Measurements from ENCODE around the gene ZSCAN2. TPM values are rescaled to one million over a fixed set of nuclear protein-coding genes. Genes with fewer than 3 reads are reported as not detected.

ZSCAN2 gene
- total and polyA plus RNA-seq, 9 donors = 5.6 to 13.3 (median 8.2) TPM

DNA sequence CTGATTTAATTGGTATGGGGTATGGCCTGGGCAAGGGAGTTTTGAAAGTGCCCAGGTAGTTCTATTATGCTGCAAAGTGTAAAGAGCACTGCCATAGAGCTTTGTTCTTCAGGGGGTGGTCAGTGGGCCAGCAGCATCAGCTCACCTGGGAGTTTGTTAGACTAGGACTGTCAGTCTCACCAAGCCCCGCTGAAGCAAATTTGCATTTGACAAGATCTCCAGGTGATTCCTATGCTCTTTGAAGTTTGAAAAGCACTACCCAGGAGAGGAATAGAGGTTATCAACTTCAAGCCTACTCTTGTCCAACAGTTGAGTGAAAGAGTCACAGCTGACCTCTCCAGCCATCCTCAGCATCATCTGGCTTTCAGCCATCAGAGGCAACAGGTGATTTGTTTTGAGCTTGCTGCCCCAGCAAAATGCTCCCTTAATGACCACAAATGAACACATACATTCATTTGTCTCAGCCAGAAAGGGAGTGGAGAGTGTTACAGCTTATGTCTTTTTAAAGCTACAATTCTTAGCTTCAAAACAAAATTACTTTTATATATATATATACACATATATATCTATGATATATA lies 8.0 kb downstream of the ZSCAN2 start:
- no peaks in the 10 kb centered on the region for H3K9me3 ChIP-seq
- intact Hi-C loops (cut with DNase I) = loop anchor here in 1 of 4 donors (10.0 kb wide), 1 partner anchor 46 kb away; the partner anchor contains the start of genes NMB and WDR73
- H3K27me3 ChIP-seq = no peaks in the 10 kb centered on the region
- no peak for DNase-seq
- no peaks in the 10 kb centered on the region for H3K4me1 ChIP-seq (ENCODE audit: insufficient read depth)
- no peak for TF ChIP-seq POLR2A (IDR thresholded peaks at IDR 0.05)
- no peak for TF ChIP-seq EP300 (IDR thresholded peaks at IDR 0.05)
- TF ChIP-seq, protein P1, sequence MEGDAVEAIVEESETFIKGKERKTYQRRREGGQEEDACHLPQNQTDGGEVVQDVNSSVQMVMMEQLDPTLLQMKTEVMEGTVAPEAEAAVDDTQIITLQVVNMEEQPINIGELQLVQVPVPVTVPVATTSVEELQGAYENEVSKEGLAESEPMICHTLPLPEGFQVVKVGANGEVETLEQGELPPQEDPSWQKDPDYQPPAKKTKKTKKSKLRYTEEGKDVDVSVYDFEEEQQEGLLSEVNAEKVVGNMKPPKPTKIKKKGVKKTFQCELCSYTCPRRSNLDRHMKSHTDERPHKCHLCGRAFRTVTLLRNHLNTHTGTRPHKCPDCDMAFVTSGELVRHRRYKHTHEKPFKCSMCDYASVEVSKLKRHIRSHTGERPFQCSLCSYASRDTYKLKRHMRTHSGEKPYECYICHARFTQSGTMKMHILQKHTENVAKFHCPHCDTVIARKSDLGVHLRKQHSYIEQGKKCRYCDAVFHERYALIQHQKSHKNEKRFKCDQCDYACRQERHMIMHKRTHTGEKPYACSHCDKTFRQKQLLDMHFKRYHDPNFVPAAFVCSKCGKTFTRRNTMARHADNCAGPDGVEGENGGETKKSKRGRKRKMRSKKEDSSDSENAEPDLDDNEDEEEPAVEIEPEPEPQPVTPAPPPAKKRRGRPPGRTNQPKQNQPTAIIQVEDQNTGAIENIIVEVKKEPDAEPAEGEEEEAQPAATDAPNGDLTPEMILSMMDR (IDR thresholded peaks at IDR 0.05) = no peak
- no peaks in the 10 kb centered on the region for H3K36me3 ChIP-seq
- H3K4me3 ChIP-seq = no peak overlapping the region
- H3K27ac ChIP-seq = no peak overlapping the region
- 45 to 53% (median 46%) methylated on average over 1 of the region's 1 CpG for WGBS, 3 donors

DNA sequence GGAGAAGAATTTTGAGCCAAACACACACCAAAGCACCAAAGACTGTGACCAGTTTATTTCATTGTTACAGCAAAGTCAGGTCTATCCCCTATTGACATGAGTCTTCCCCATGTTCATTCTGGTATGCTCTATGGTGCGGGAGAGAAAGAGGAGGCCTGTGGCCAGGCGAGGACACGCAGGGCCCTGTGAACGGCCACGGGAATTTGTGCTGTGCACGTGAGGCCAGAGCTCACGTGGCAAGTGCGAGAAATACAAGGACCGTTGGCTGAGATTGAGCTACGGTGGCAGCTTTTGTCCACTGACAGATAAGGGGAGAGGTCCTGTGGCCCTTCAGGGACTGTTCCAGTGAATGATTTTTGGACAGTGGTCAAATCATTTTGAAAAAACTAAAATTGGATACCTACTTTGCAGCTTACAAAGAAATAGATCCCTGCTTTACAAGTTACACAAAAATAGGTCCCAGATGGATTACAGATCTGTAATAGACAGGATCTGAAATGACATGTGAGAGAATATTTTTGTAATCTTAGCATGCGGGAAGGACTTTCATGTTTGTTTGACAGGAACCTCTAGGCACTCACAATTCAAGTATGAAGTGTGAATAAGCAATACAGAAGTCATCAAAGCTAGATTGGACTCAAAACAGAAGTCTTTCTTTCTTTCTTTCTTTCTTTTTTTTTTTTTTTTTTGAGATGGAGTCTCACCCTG lies 9.2 kb downstream of the ZSCAN2 start:
- intact Hi-C loops (cut with DNase I) = loop anchor here in 1 of 4 donors (10.0 kb wide), 1 partner anchor 45 kb away; the partner anchor contains the start of genes NMB and WDR73
- H3K27me3 ChIP-seq = no peaks in the 10 kb centered on the region
- no peak overlapping the region for H3K4me3 ChIP-seq
- H3K36me3 ChIP-seq = no peaks in the 10 kb centered on the region
- TF ChIP-seq, protein P1 (IDR thresholded peaks at IDR 0.05) = no peak
- TF ChIP-seq EP300 (IDR thresholded peaks at IDR 0.05) = no peak
- TF ChIP-seq POLR2A (IDR thresholded peaks at IDR 0.05) = no peak
- 86 to 89% (median 87%) methylated on average over 11 of the region's 11 CpGs for WGBS, 3 donors
- peak in 1 of 5 donors; percentile 10 for DNase-seq
- no peaks in the 10 kb centered on the region for H3K9me3 ChIP-seq
- H3K27ac ChIP-seq = no peak overlapping the region
- H3K4me1 ChIP-seq (ENCODE audit: insufficient read depth) = no peaks in the 10 kb centered on the region

DNA sequence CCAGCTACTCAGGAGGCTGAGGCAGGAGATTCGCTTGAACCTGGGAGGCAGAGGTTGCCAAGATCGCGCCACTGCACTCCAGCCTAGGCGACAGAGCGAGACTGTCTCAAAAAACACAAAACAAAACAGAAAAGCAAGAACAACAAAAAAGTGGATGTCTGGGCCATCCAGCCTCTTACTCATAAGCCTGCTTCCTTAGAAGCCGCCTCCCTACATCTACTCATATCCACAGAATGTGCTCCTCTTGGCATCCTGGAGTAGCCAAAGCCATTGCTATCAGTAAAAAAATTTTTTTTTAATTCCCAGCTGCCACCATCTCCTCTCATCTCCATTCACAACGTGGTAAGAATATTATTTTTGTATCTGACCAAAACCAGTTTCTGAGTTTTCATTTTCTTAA lies 10.8 kb downstream of the ZSCAN2 start:
- no peak for TF ChIP-seq POLR2A (IDR thresholded peaks at IDR 0.05)
- TF ChIP-seq, protein P1 (IDR thresholded peaks at IDR 0.05) = no peak
- H3K4me1 ChIP-seq (ENCODE audit: insufficient read depth) = no peaks in the 10 kb centered on the region
- no peak overlapping the region for H3K27ac ChIP-seq
- 90 to 93% (median 91%) methylated on average over 7 of the region's 7 CpGs for WGBS, 3 donors
- no peaks in the 10 kb centered on the region for H3K9me3 ChIP-seq
- H3K4me3 ChIP-seq = no peak overlapping the region
- peak in 1 of 5 donors; percentile 24 for DNase-seq
- H3K36me3 ChIP-seq = no peaks in the 10 kb centered on the region
- intact Hi-C loops (cut with DNase I) = no loop called here
- no peaks in the 10 kb centered on the region for H3K27me3 ChIP-seq

DNA sequence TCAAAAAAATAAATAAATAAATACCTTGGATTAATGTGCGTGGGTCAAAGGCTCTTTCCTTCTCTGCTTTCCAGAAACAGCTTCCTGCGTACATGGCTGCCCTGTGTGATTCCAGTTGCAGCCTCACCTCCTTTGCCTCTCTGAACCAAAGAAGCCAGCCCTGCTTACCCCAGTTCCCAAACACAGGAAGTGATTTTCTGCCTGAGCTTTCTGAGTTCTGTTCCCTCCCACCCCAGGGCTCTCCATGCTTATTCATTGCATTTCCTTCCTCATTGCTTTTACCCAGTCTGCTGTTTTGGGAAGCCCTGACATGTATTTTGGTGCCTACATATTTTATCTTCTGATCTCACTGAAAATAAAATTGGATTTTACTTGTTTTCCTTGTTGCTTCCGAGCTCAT lies 15.4 kb downstream of the ZSCAN2 start:
- no peak overlapping the region for H3K4me3 ChIP-seq
- intact Hi-C loops (cut with DNase I) = no loop called here
- no peaks in the 10 kb centered on the region for H3K27me3 ChIP-seq
- DNase-seq = no peak
- TF ChIP-seq, protein P1 (IDR thresholded peaks at IDR 0.05) = no peak
- TF ChIP-seq EP300 (IDR thresholded peaks at IDR 0.05) (no peak), POLR2A (IDR thresholded peaks at IDR 0.05) (no peak)
- no peaks in the 10 kb centered on the region for H3K4me1 ChIP-seq (ENCODE audit: insufficient read depth)
- WGBS, 3 donors = 92 to 93% (median 93%) methylated on average over 3 of the region's 3 CpGs
- peaks cover 0 to 8% of the 10 kb centered on the region in 2 donors for H3K9me3 ChIP-seq
- H3K27ac ChIP-seq = no peak overlapping the region
- H3K36me3 ChIP-seq = no peaks in the 10 kb centered on the region
